Endodermal cell (in vitro differentiated cells): ENCODE data around the gene CPEB3. TPM values are rescaled to one million over a fixed set of nuclear protein-coding genes. Genes with fewer than 3 reads are reported as not detected.

ENCODE experiments used
- DNase-seq: peaks from one replicate; pipeline ENCODE4 v3.0.0-alpha.2; 2017
- H3K27ac ChIP-seq: 2 replicates; pipeline ENCODE4 v1.5.1; 2013; ENCODE audit warnings: mild to moderate bottlenecking, low read depth, low read length, moderate library complexity
- H3K27me3 ChIP-seq: 2 replicates; pipeline ENCODE4 v1.6.1; 2013; ENCODE audit warnings: mild to moderate bottlenecking, low read length, moderate library complexity; ENCODE audit not compliant: insufficient read depth, control insufficient read depth, poor library complexity, severe bottlenecking
- H3K36me3 ChIP-seq: 2 replicates; pipeline ENCODE4 v1.7.0; 2013; ENCODE audit warnings: mild to moderate bottlenecking, low read length, moderate library complexity; ENCODE audit not compliant: control insufficient read depth, insufficient read depth
- H3K4me1 ChIP-seq: one replicate; pipeline ENCODE4 v1.7.0; 2013; ENCODE audit warnings: low read length; ENCODE audit not compliant: control insufficient read depth, insufficient read depth
- H3K4me3 ChIP-seq: 2 replicates; pipeline ENCODE4 v1.5.1; 2013; ENCODE audit warnings: mild to moderate bottlenecking, low read length, moderate library complexity
- H3K9ac ChIP-seq: 2 replicates; pipeline ENCODE4 v1.6.1; 2013; ENCODE audit warnings: mild to moderate bottlenecking, low read length, moderate library complexity; ENCODE audit not compliant: poor library complexity, severe bottlenecking; ENCODE audit errors: extremely low read depth
- H3K9me3 ChIP-seq: 2 replicates; pipeline ENCODE4 v1.6.1; 2013; ENCODE audit warnings: mild to moderate bottlenecking, low read length, moderate library complexity; ENCODE audit not compliant: control insufficient read depth
- H3K27ac Mint-ChIP-seq: 2 replicates; pipeline ENCODE4 v1.8.0; 2020; ENCODE audit warnings: mixed read lengths
- H3K27me3 Mint-ChIP-seq: 2 replicates; pipeline ENCODE4 v1.8.0; 2021; ENCODE audit warnings: mild to moderate bottlenecking, mixed read lengths; ENCODE audit not compliant: insufficient read depth
- H3K36me3 Mint-ChIP-seq: 2 replicates; pipeline ENCODE4 v1.8.0; 2020; ENCODE audit warnings: low read depth, mixed read lengths
- H3K4me1 Mint-ChIP-seq: 2 replicates; pipeline ENCODE4 v1.8.0; 2020; ENCODE audit warnings: mixed read lengths
- H3K4me3 Mint-ChIP-seq: 2 replicates; pipeline ENCODE4 v1.8.0; 2020; ENCODE audit warnings: mild to moderate bottlenecking, moderate library complexity, mixed read lengths
- H3K9me3 Mint-ChIP-seq: 2 replicates; pipeline ENCODE4 v1.8.0; 2020; ENCODE audit warnings: mild to moderate bottlenecking, mixed read lengths
- CTCF ChIP-seq: fragments of 200-600 bp; sonication (generic); conservative IDR thresholded peaks from 2 replicates; pipeline ENCODE4 v1.5.0; 2021; ENCODE audit warnings: antibody characterized with exemption, mild to moderate bottlenecking
- WGBS, 2 experiments: methylation state at CpG; one replicate each; pipeline versions ENCODE4 v1.1.5 to v1.1.7; 2013; ENCODE audit warnings: missing lambda C conversion rate in 2 of 2, mixed read lengths in 1 of 2; ENCODE audit not compliant: insufficient coverage in 1 of 2, insufficient read length in 1 of 2; 5-methylcytosine and 5-hydroxymethylcytosine counted together
- total RNA-seq, 2 donors: library from RNA; stranded (reverse); fragmentation: NEBNext Ultra II Directional in 1 of 2; extraction: Animal tissue kit (Norgen Biotek cat#: 25700) in 1 of 2; gene quantifications; 2 replicates in 1 of 2; 3 replicates in 1 of 2; pipeline ENCODE4 v1.2.1, GENCODE V29; 2021

Gene CPEB3
- total RNA-seq, 2 donors from 2014 or later = 1.1 to 1.3 TPM

GRCh38 chr10:92327445-92328433 lies 36.9 kb upstream of the CPEB3 start:
- Histone ChIP-seq H3K4me3 (no peak overlapping the region), H3K9me3 (no peaks in the 10 kb centered on the region), H3K27ac (no peak overlapping the region), H3K9ac (no peak overlapping the region), H3K27me3 (no peaks in the 10 kb centered on the region), H3K4me1 (peaks cover 4% of the 10 kb centered on the region), H3K36me3 (peaks cover 16% of the 10 kb centered on the region)
- Mint-ChIP-seq H3K36me3 (peaks cover 10% of the 10 kb centered on the region), H3K27me3 (no peaks in the 10 kb centered on the region), H3K27ac (no peak overlapping the region), H3K4me1 (peaks cover 32% of the 10 kb centered on the region), H3K4me3 (no peak overlapping the region), H3K9me3 (no peaks in the 10 kb centered on the region)
- DNase-seq = no peak
- no peak for TF ChIP-seq CTCF
- 94 to 100% methylated on average over 2 to 3 of the region's 3 CpGs for WGBS, 2 experiments

- no peak for DNase-seq
- Histone ChIP-seq H3K9ac (no peak overlapping the region), H3K36me3 (peaks cover 26% of the 10 kb centered on the region), H3K4me1 (no peaks in the 10 kb centered on the region), H3K27ac (no peak overlapping the region), H3K27me3 (no peaks in the 10 kb centered on the region), H3K4me3 (no peak overlapping the region), H3K9me3 (no peaks in the 10 kb centered on the region)
- no peak for TF ChIP-seq CTCF
- no peak overlapping the region for H3K27ac Mint-ChIP-seq
- WGBS, 2 experiments = 94% methylated on average over 2 of the region's 2 CpGs; no CpG with 5 or more reads in 1 of the 2 experiments
- H3K9me3 Mint-ChIP-seq = no peaks in the 10 kb centered on the region
- peaks cover 13% of the 10 kb centered on the region for H3K4me1 Mint-ChIP-seq
- no peaks in the 10 kb centered on the region for H3K27me3 Mint-ChIP-seq
- H3K36me3 Mint-ChIP-seq = peaks cover 29% of the 10 kb centered on the region
- H3K4me3 Mint-ChIP-seq = no peak overlapping the region
These were observed 32.2 kb upstream of the CPEB3 start for GRCh38 chr10:92323079-92323478.

- Mint-ChIP-seq H3K27ac (no peak overlapping the region), H3K4me1 (no peaks in the 10 kb centered on the region), H3K36me3 (peaks cover 65% of the 10 kb centered on the region), H3K9me3 (no peaks in the 10 kb centered on the region), H3K27me3 (no peaks in the 10 kb centered on the region), H3K4me3 (no peak overlapping the region)
- no peak for TF ChIP-seq CTCF
- no peak overlapping the region for H3K27ac ChIP-seq
- H3K9me3 ChIP-seq = no peaks in the 10 kb centered on the region
- no peak overlapping the region for H3K4me3 ChIP-seq
- no peak for DNase-seq
- H3K4me1 ChIP-seq = no peaks in the 10 kb centered on the region
- H3K27me3 ChIP-seq = no peaks in the 10 kb centered on the region
- 100% methylated on average over 2 of the region's 2 CpGs; no CpG with 5 or more reads in 1 of the 2 experiments for WGBS, 2 experiments
- peaks cover 63% of the 10 kb centered on the region for H3K36me3 ChIP-seq
- no peak overlapping the region for H3K9ac ChIP-seq
These were observed 25.7 kb upstream of the CPEB3 start for GRCh38 chr10:92316610-92317009.
